GM12878 (cell line): Measurements from ENCODE around the gene CLDN34. TPM values are rescaled to one million over a fixed set of nuclear protein-coding genes. Genes with fewer than 3 reads are reported as not detected.
A peak's percentile ranks its signal among the peaks of the same experiment; 100 is the strongest.

Experiments
- ATAC-seq: fragments of 200-7000 bp; cut with Tn5 transposase; 3 replicates; pipeline ENCODE4 v1.9.1; 2020; ENCODE audit warnings: mild to moderate bottlenecking, moderate library complexity
- BruUV-seq: library from RNA; stranded (reverse); fragments of 400-500 nt; replicated peaks from 2 replicates; lab custom pipeline; 2021; lab: Mats Ljungman, UMichigan
- CTCF ChIA-PET: fragments of 300-600 bp; sonication (Branson Sonifier 250); formaldehyde crosslinking; extraction: SDS; loops from one replicate; lab custom pipeline; 2021; ENCODE audit warnings: inconsistent platforms; lab: Yijun Ruan, JAX
- POLR2A ChIA-PET: fragments of 350-600 bp; formaldehyde crosslinking; extraction: SDS; loops from one replicate; lab custom pipeline; 2021; ENCODE audit warnings: inconsistent platforms; lab: Charles Lee
- RAD21 ChIA-PET: fragments of 300-600 bp; sonication (Branson Sonifier 250); formaldehyde crosslinking; loops from one replicate; lab custom pipeline; 2023; ENCODE audit warnings: antibody characterized with exemption; ENCODE audit not compliant: unreplicated experiment; lab: Charles Lee
- SMC1A ChIA-PET: fragments of 300-600 bp; sonication (Branson Sonifier 250); formaldehyde crosslinking; loops from one replicate; lab custom pipeline; 2023; ENCODE audit not compliant: unreplicated experiment, uncharacterized antibody; lab: Charles Lee
- DNase-seq: peaks from one replicate; pipeline ENCODE4 v3.0.0-alpha.2; 2011; ENCODE audit warnings: low read depth, low spot score
- FAIRE-seq: peaks from 3 replicates; lab custom pipeline; 2011; peaks lifted over from hg19 to GRCh38; lab: Jason Lieb, UNC
- H2AFZ ChIP-seq: 2 replicates; pipeline ENCODE4 v1.6.0; 2011; ENCODE audit warnings: low read depth, low read length, control low read depth; ENCODE audit not compliant: control insufficient read depth
- H3K27ac ChIP-seq: 2 replicates; pipeline ENCODE4 v1.5.1; 2011; ENCODE audit warnings: control low read depth; ENCODE audit not compliant: control insufficient read depth, insufficient read depth
- H3K27me3 ChIP-seq, 2 experiments: replicated peaks in 1 of 2; 2 replicates each; pipeline versions ENCODE4 v1.6.0 to v1.6.1; 2011; ENCODE audit warnings: low read length in 1 of 2; ENCODE audit not compliant: control insufficient read depth in 2 of 2, insufficient read depth in 2 of 2
- H3K36me3 ChIP-seq, 2 experiments: 2 replicates each; pipeline ENCODE4 v1.5.1; 2011; ENCODE audit warnings: low read length in 1 of 2; ENCODE audit not compliant: control insufficient read depth in 2 of 2, insufficient read depth in 2 of 2
- H3K4me1 ChIP-seq: 2 replicates; pipeline ENCODE4 v1.6.1; 2011; ENCODE audit warnings: mild to moderate bottlenecking, low read length, moderate library complexity, mixed read lengths; ENCODE audit not compliant: control insufficient read depth, insufficient read depth
- H3K4me2 ChIP-seq: 2 replicates; pipeline ENCODE4 v1.6.0; 2011; ENCODE audit warnings: control low read depth; ENCODE audit not compliant: control insufficient read depth, insufficient read depth
- H3K4me3 ChIP-seq: fragments of 200-600 bp; sonication (generic); 2 replicates; pipeline ENCODE4 v1.5.1; 2016
- H3K79me2 ChIP-seq: 2 replicates; pipeline ENCODE4 v1.6.0; 2011; ENCODE audit warnings: low read length; ENCODE audit not compliant: control insufficient read depth, insufficient read depth
- H3K9ac ChIP-seq: 2 replicates; pipeline ENCODE4 v1.8.0; 2011; ENCODE audit warnings: low read length, control low read depth, mixed read lengths; ENCODE audit not compliant: control insufficient read depth, insufficient read depth
- H3K9me3 ChIP-seq: replicated peaks from 3 replicates; pipeline ENCODE4 v1.5.1; 2011; ENCODE audit warnings: mild to moderate bottlenecking, low read length; ENCODE audit not compliant: control insufficient read depth, insufficient read depth
- H4K20me1 ChIP-seq: 2 replicates; pipeline ENCODE4 v1.6.0; 2011; ENCODE audit not compliant: control insufficient read depth, insufficient read depth
- CBFB ChIP-seq: IDR thresholded peaks from 2 replicates; pipeline ENCODE4 v1.6.1; 2016; ENCODE audit warnings: antibody characterized with exemption, low read depth
- CHD4 ChIP-seq: fragments of 200-600 bp; sonication (generic); IDR thresholded peaks from 2 replicates; pipeline ENCODE4 v1.6.1; 2016; ENCODE audit warnings: mild to moderate bottlenecking
- IKZF1 ChIP-seq: fragments of 450-650 bp; conservative IDR thresholded peaks from 2 replicates; pipeline ENCODE4 v1.6.1; 2017; ENCODE audit warnings: antibody characterized with exemption, mild to moderate bottlenecking
- NR2F1 ChIP-seq: fragments of 450-650 bp; conservative IDR thresholded peaks from 2 replicates; pipeline ENCODE4 v1.6.1; 2017; ENCODE audit warnings: mild to moderate bottlenecking
- RAD21 ChIP-seq: IDR thresholded peaks from 2 replicates; pipeline ENCODE4 v1.6.1; 2011; ENCODE audit warnings: mild to moderate bottlenecking, low read depth, low read length, moderate library complexity; ENCODE audit not compliant: insufficient read depth
- RAD51 ChIP-seq: fragments of 450-650 bp; IDR thresholded peaks from 2 replicates; pipeline ENCODE4 v1.6.1; 2016; ENCODE audit warnings: moderate library complexity, mild to moderate bottlenecking, inconsistent platforms
- SMC3 ChIP-seq: IDR thresholded peaks from 2 replicates; pipeline ENCODE4 v1.6.1; 2011; ENCODE audit warnings: low read length, improper control_type of control experiment, borderline replicate concordance
- SREBF2 ChIP-seq: IDR thresholded peaks from 2 replicates; pipeline ENCODE4 v1.6.1; 2012; ENCODE audit warnings: mild to moderate bottlenecking, low read length
- ZNF24 ChIP-seq: fragments of 450-650 bp; IDR thresholded peaks from 2 replicates; pipeline ENCODE4 v1.6.1; 2017; ENCODE audit warnings: antibody characterized with exemption, mild to moderate bottlenecking
- WGBS: methylation state at CpG from one replicate; pipeline ENCODE4 v1.1.6; 2016; ENCODE audit warnings: low lambda C conversion rate; ENCODE audit not compliant: insufficient replicate concordance, insufficient coverage; ENCODE audit errors: missing lambda C conversion rate; 5-methylcytosine and 5-hydroxymethylcytosine counted together
- in situ Hi-C: fragments of 300-500 bp; cut with MboI; formaldehyde crosslinking; loops from 9 replicates; pipeline ENCODE4 v1.14.3; 2018; ENCODE audit warnings: mixed read lengths
- intact Hi-C: fragments of 100-400 bp; cut with micrococcal nuclease; formaldehyde crosslinking; loops from one replicate; pipeline ENCODE4 v1.14.2; 2022; ENCODE audit not compliant: unreplicated experiment
- polyA plus RNA-seq, 11 experiments: library from polyadenylated mRNA; depleted of rRNA in 4 of 11; unstranded in 6 of 11; stranded (reverse) in 5 of 11; fragments of >200 nt; fragmentation: Nextera tagmentation in 4 of 11; fragmentation: Illumina TruSeq in 1 of 11; extraction: Ambion mirVana in 4 of 11; extraction: Trizol in 1 of 11; gene quantifications; 1 replicate in 1 of 11; 2 replicates in 10 of 11; pipeline versions ENCODE4 v1.2.1 to v1.2.3, GENCODE V29; 2011 to 2016; ENCODE audit warnings: inconsistent platforms in 2 of 11, missing spikeins in 2 of 11, low read depth in 1 of 11
- total RNA-seq, 4 experiments: library from RNA; depleted of rRNA in 3 of 4; stranded (reverse); fragments of >200 nt in 3 of 4; fragmentation: Illumina TruSeq in 1 of 4; extraction: Trizol in 1 of 4; gene quantifications; 2 replicates each; pipeline versions ENCODE4 v1.2.1 to v1.2.3, GENCODE V29; 2013 to 2021
- TF ChIP-seq, protein P1 (sequence below): fragments of 450-650 bp; IDR thresholded peaks from 2 replicates; pipeline ENCODE4 v1.6.1; 2017; ENCODE audit warnings: mild to moderate bottlenecking, low read depth, inconsistent platforms; ENCODE audit not compliant: poor library complexity, severe bottlenecking
- TF ChIP-seq, protein P2 (sequence below), 3 experiments: IDR thresholded peaks in 2 of 3; conservative IDR thresholded peaks in 1 of 3; 2 replicates each; pipeline ENCODE4 v1.5.1; 2011; ENCODE audit warnings: low read depth in 3 of 3, low read length in 3 of 3, mild to moderate bottlenecking in 3 of 3, control low read depth in 2 of 3, moderate library complexity in 2 of 3, inconsistent platforms in 1 of 3, mixed read lengths in 1 of 3; ENCODE audit not compliant: control insufficient read depth in 2 of 3, insufficient read depth in 1 of 3; ENCODE audit errors: extremely low read depth in 1 of 3

Gene CLDN34
- total and polyA plus RNA-seq, 10 of the 15 experiments (the other 5 are each of a cell fraction or from before 2014, with no cell fraction given), result not detected

DNA sequence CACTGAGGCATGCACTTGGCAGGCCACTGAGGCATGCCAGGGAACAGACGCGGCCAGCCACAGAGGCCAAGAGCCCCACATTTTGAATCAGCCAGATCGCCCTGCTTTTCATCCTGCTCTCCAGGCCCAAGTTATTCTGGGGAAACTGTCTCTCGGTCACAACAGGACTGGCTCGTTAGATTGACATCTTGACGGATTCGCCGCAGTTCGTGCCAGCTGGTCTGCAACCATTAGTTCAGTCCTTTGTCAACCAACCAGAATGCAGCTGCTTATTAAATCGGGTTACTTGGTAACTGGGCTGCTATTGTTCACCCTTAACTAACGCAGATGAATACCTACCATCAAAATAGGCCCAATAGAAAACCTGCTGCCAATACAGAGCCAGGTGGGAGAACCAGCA lies 16.7 kb downstream of the CLDN34 start:
- CTCF ChIA-PET, result interaction anchor here (1.6 to 4.8 kb wide), 2 partner anchors 14 to 135 kb away, joined by 6 to 44 read pairs; no protein-coding TSS in a partner anchor
- FAIRE-seq (no peak), DNase-seq (no peak), ATAC-seq (no peak)
- no peaks in the 10 kb centered on the region for H4K20me1 ChIP-seq
- intact Hi-C loops, result loop anchor here (10.0 kb wide), 1 partner anchor 1169 kb away; no protein-coding TSS in a partner anchor
- SMC1A ChIA-PET, result interaction anchor here (1.5 to 1.6 kb wide), 2 partner anchors 29 to 95 kb away, joined by 3 to 5 read pairs; no protein-coding TSS in a partner anchor
- H3K4me3 ChIP-seq, result no peak overlapping the region
- no peaks in the 10 kb centered on the region for H3K27me3 ChIP-seq
- H3K79me2 ChIP-seq, result no peaks in the 10 kb centered on the region
- 65% methylated on average over 11 of the region's 11 CpGs for WGBS
- no peaks in the 10 kb centered on the region for H3K4me1 ChIP-seq
- no peak overlapping the region for H3K4me2 ChIP-seq
- H2AFZ ChIP-seq, result no peak overlapping the region
- in situ Hi-C loops, result loop anchor here (25.0 kb wide), 2 partner anchors 628 to 1128 kb away; partner anchors contain the start of genes HCCS and MID1
- POLR2A ChIA-PET, result no interaction called here
- H3K27ac ChIP-seq, result no peak overlapping the region
- no TSS peak for BruUV-seq
- no peak overlapping the region for H3K9ac ChIP-seq
- no peaks in the 10 kb centered on the region for H3K36me3 ChIP-seq
- RAD21 ChIA-PET, result interaction anchor here (3.1 kb wide), 1 partner anchor 135 kb away, joined by 12 read pairs; no protein-coding TSS in a partner anchor
- TF ChIP-seq CBFB (no peak), CHD4 (no peak)
- no peaks in the 10 kb centered on the region for H3K9me3 ChIP-seq

DNA sequence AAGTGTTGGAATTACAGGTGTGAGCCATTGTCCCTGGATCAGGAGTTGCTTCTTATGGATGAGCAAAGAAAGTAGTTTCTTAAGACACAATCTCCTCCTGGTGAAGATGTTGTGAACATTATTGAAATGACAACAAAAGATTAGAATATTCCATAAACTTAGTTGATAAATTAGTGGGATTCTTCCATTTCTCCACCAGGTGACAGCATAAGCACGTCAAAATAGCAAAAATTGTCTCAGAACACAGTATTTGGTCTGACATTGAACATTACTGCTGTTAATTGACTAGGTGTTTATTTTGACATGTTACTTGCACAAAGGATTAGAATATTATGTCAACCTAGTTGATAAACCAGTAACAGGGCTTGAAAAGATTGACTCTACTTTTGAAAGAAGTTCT lies 21.6 kb downstream of the CLDN34 start:
- no peak for DNase-seq
- Histone ChIP-seq H3K4me3 (no peak overlapping the region), H4K20me1 (no peaks in the 10 kb centered on the region), H3K36me3 (no peaks in the 10 kb centered on the region), H3K79me2 (no peaks in the 10 kb centered on the region), H2AFZ (no peak overlapping the region), H3K27ac (no peak overlapping the region), H3K27me3 (no peaks in the 10 kb centered on the region), H3K4me2 (no peak overlapping the region), H3K9ac (no peak overlapping the region), H3K4me1 (no peaks in the 10 kb centered on the region), H3K9me3 (no peaks in the 10 kb centered on the region)
- ChIA-PET CTCF (interaction anchor here (0.6 to 2.3 kb wide), 14 partner anchors 9 to 761 kb away, joined by 3 to 45 read pairs (median 4); no protein-coding TSS in a partner anchor), POLR2A (no interaction called here), SMC1A (interaction anchor here (0.7 to 2.1 kb wide), 6 partner anchors 9 to 287 kb away, joined by 3 to 23 read pairs (median 4); no protein-coding TSS in a partner anchor), RAD21 (interaction anchor here (0.8 to 1.2 kb wide), 5 partner anchors 8 to 131 kb away, joined by 3 to 10 read pairs (median 5); no protein-coding TSS in a partner anchor)
- intact Hi-C loops, result loop anchor here (1.0 to 10.0 kb wide), 3 partner anchors 46 to 1174 kb away; no protein-coding TSS in a partner anchor
- FAIRE-seq, result no peak
- 30% methylated on average over 1 of the region's 1 CpG for WGBS
- in situ Hi-C loops, result loop anchor here (5.0 to 25.0 kb wide), 3 partner anchors 106 to 1124 kb away; partner anchors contain the start of genes HCCS and MID1
- ATAC-seq, result peak; percentile 52
- BruUV-seq, result no TSS peak
- no peak for TF ChIP-seq IKZF1
- TF ChIP-seq RAD21, result peak; percentile 69
- no peak for TF ChIP-seq ZNF24
- TF ChIP-seq, protein P1, sequence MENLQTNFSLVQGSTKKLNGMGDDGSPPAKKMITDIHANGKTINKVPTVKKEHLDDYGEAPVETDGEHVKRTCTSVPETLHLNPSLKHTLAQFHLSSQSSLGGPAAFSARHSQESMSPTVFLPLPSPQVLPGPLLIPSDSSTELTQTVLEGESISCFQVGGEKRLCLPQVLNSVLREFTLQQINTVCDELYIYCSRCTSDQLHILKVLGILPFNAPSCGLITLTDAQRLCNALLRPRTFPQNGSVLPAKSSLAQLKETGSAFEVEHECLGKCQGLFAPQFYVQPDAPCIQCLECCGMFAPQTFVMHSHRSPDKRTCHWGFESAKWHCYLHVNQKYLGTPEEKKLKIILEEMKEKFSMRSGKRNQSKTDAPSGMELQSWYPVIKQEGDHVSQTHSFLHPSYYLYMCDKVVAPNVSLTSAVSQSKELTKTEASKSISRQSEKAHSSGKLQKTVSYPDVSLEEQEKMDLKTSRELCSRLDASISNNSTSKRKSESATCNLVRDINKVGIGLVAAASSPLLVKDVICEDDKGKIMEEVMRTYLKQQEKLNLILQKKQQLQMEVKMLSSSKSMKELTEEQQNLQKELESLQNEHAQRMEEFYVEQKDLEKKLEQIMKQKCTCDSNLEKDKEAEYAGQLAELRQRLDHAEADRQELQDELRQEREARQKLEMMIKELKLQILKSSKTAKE, result no peak
- TF ChIP-seq RAD51, result no peak
- peak; percentile 80 for TF ChIP-seq SMC3
- TF ChIP-seq, protein P2, sequence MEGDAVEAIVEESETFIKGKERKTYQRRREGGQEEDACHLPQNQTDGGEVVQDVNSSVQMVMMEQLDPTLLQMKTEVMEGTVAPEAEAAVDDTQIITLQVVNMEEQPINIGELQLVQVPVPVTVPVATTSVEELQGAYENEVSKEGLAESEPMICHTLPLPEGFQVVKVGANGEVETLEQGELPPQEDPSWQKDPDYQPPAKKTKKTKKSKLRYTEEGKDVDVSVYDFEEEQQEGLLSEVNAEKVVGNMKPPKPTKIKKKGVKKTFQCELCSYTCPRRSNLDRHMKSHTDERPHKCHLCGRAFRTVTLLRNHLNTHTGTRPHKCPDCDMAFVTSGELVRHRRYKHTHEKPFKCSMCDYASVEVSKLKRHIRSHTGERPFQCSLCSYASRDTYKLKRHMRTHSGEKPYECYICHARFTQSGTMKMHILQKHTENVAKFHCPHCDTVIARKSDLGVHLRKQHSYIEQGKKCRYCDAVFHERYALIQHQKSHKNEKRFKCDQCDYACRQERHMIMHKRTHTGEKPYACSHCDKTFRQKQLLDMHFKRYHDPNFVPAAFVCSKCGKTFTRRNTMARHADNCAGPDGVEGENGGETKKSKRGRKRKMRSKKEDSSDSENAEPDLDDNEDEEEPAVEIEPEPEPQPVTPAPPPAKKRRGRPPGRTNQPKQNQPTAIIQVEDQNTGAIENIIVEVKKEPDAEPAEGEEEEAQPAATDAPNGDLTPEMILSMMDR (IDR thresholded peaks at IDR 0.05 in 2 of 3, conservative IDR thresholded peaks at IDR 0.05 in 1 of 3; ENCODE audit: control insufficient read depth in 2 of 3, extremely low read depth in 1 of 3, insufficient read depth in 1 of 3, low read depth in 3 of 3, low read length in 3 of 3), result peak; percentile 43 to 71 (median 44); a peak in 4 of 6 replicates
- no peak for TF ChIP-seq SREBF2
- TF ChIP-seq NR2F1, result no peak
